ENCODE data around the gene SP4. TPM values are rescaled to one million over a fixed set of nuclear protein-coding genes. Genes with fewer than 3 reads are reported as not detected.
"Not testable (repeated sequence)": the region's sequence is repeated elsewhere in the genome, so short reads cannot be mapped to it uniquely, and the experiment has no call there.

The SP4 gene
- total and polyA plus RNA-seq, 2 of the 4 experiments (the other 2 are of a cell fraction) = 0.97 to 5.9 TPM

DNA sequence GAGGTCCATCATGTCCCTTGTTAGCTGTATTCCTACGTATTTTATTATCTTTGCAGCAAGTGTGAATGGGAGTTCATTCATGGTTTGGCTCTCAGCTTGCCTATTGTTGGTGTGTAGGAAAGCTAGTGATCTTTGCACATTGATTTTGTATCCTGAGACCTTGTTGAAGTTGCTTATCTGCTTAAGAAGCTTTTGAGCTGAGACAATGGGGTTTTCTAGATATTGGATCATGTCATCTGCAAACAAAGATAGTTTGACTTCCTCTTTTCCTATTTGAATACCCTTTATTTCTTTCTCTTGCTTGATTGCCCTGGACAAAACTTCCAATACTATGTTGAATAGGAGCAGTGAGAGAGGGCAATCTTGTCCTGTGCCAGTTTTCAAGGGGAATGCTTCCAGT lies 104.6 kb downstream of the SP4 start:
- CTCF ChIA-PET; BruUV-seq (replicated peaks): not testable (repeated sequence)

DNA sequence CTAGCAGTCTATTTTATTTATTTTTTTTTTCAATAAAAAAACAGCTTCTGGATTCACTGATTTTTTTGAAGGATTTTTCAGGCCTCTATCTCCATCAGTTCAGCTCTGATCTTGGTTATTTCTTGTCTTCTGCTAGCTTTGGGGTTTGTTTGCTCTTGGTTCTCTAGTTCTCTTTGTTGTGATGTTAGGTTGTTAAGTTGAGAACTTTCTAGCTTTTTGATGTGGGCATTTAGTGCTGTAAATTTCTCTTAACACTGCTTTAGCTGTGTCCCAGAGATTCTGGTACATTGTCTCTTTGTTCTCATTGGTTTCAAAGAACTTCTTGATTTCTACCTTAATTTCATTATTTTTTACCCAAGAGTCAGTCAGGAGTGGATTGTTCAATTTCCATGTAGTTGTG lies 105.8 kb downstream of the SP4 start:
- H2BK120ac ChIP-seq (ENCODE audit: low read depth, low read length); H3K4me2 ChIP-seq (ENCODE audit: low read depth, low read length); H4K5ac ChIP-seq (ENCODE audit: low read depth, low read length); H3K4me3 ChIP-seq (ENCODE audit: insufficient read depth, low read depth, low read length); H3K23ac ChIP-seq (ENCODE audit: low read depth, low read length); H2AK5ac ChIP-seq (ENCODE audit: low read depth, low read length); H3K9ac ChIP-seq (ENCODE audit: low read depth, low read length); H2AFZ ChIP-seq (replicated peaks; ENCODE audit: low read length, poor library complexity); H4K20me1 ChIP-seq (ENCODE audit: insufficient read depth, low read length); ATAC-seq (ENCODE audit: low read depth); H3K9me1 ChIP-seq (ENCODE audit: insufficient read depth, low read length); H3K18ac ChIP-seq (ENCODE audit: low read depth, low read length); CTCF ChIA-PET; H2BK20ac ChIP-seq (ENCODE audit: low read depth, low read length); H3K36me3 ChIP-seq (ENCODE audit: control insufficient read depth, insufficient read depth, low read length); intact Hi-C loops (cut with micrococcal nuclease); H2BK5ac ChIP-seq (ENCODE audit: low read depth, low read length, poor library complexity, severe bottlenecking); H3K56ac ChIP-seq (ENCODE audit: extremely low read depth, insufficient read depth, low read length); H3K4me1 ChIP-seq (ENCODE audit: control insufficient read depth, insufficient read depth, low read length); H3K14ac ChIP-seq (replicated peaks; ENCODE audit: low read depth, low read length); H2BK15ac ChIP-seq (ENCODE audit: low read depth, low read length); H3K4ac ChIP-seq (ENCODE audit: low read depth, low read length); H4K8ac ChIP-seq (ENCODE audit: low read depth in 2 of 2, low read length in 2 of 2); H4K91ac ChIP-seq (ENCODE audit: insufficient read depth, low read depth, low read length); H3K9me3 ChIP-seq (ENCODE audit: control insufficient read depth, insufficient read depth, low read length); dilution Hi-C loops (cut with HindIII; ENCODE audit: low sequenced_read_pairs, unreplicated experiment); H2AK9ac ChIP-seq (replicated peaks; ENCODE audit: low read depth, low read length, poor library complexity); H3K27ac ChIP-seq (ENCODE audit: insufficient read depth, low read length); H3K79me1 ChIP-seq (ENCODE audit: low read depth in 1 of 2, low read length in 2 of 2); BruUV-seq (replicated peaks); in situ Hi-C loops (cut with MboI; ENCODE audit: low sequenced_read_pairs); DNase-seq; H3K27me3 ChIP-seq (ENCODE audit: control insufficient read depth, insufficient read depth, low read length): not testable (repeated sequence)
- POLR2A ChIA-PET (ENCODE audit: unreplicated experiment) = interaction anchor here (0.6 kb wide), 1 partner anchor 756 kb away, joined by 3 read pairs; no protein-coding TSS in a partner anchor

More for the DNA sequence above, 104.6 kb downstream of the SP4 start:
- H3K23ac ChIP-seq (ENCODE audit: low read depth, low read length); H2BK15ac ChIP-seq (ENCODE audit: low read depth, low read length); H3K9me3 ChIP-seq (ENCODE audit: control insufficient read depth, insufficient read depth, low read length); H3K4me3 ChIP-seq (ENCODE audit: insufficient read depth, low read depth, low read length); H4K91ac ChIP-seq (ENCODE audit: insufficient read depth, low read depth, low read length); DNase-seq; H2BK5ac ChIP-seq (ENCODE audit: low read depth, low read length, poor library complexity, severe bottlenecking); H4K5ac ChIP-seq (ENCODE audit: low read depth, low read length); H3K4me2 ChIP-seq (ENCODE audit: low read depth, low read length); POLR2A ChIA-PET (ENCODE audit: unreplicated experiment); H3K18ac ChIP-seq (ENCODE audit: low read depth, low read length); H3K4ac ChIP-seq (ENCODE audit: low read depth, low read length); H3K36me3 ChIP-seq (ENCODE audit: control insufficient read depth, insufficient read depth, low read length); H2AFZ ChIP-seq (replicated peaks; ENCODE audit: low read length, poor library complexity); H2AK9ac ChIP-seq (replicated peaks; ENCODE audit: low read depth, low read length, poor library complexity); H3K14ac ChIP-seq (replicated peaks; ENCODE audit: low read depth, low read length); H4K20me1 ChIP-seq (ENCODE audit: insufficient read depth, low read length); H3K79me1 ChIP-seq (ENCODE audit: low read depth in 1 of 2, low read length in 2 of 2); H3K27ac ChIP-seq (ENCODE audit: insufficient read depth, low read length); H3K27me3 ChIP-seq (ENCODE audit: control insufficient read depth, insufficient read depth, low read length); H2AK5ac ChIP-seq (ENCODE audit: low read depth, low read length); H3K9me1 ChIP-seq (ENCODE audit: insufficient read depth, low read length); H2BK20ac ChIP-seq (ENCODE audit: low read depth, low read length); H2BK120ac ChIP-seq (ENCODE audit: low read depth, low read length); H3K56ac ChIP-seq (ENCODE audit: extremely low read depth, insufficient read depth, low read length); dilution Hi-C loops (cut with HindIII; ENCODE audit: low sequenced_read_pairs, unreplicated experiment); H4K8ac ChIP-seq (ENCODE audit: low read depth in 2 of 2, low read length in 2 of 2); in situ Hi-C loops (cut with MboI; ENCODE audit: low sequenced_read_pairs); intact Hi-C loops (cut with micrococcal nuclease); H3K4me1 ChIP-seq (ENCODE audit: control insufficient read depth, insufficient read depth, low read length); ATAC-seq (ENCODE audit: low read depth); H3K9ac ChIP-seq (ENCODE audit: low read depth, low read length): not testable (repeated sequence)
- no CpG with 5 or more reads among the region's 1 CpG for WGBS, 2 experiments (ENCODE audit: extremely low coverage in 2 of 2, insufficient read length in 1 of 2)
